Cardiac fibroblast (primary cell): ENCODE measurements around the gene VPS41.

Experiments
- DNase-seq, 2 donors: peaks; one replicate each; pipeline versions ENCODE4 v3.0.0 to v3.0.0-alpha.2; 2010; ENCODE audit warnings: low read depth in 2 of 2
- H3K4me3 ChIP-seq, 2 donors: replicated peaks in 1 of 2; 1 replicate in 1 of 2; 2 replicates in 1 of 2; pipeline ENCODE4 v1.5.1; 2011; ENCODE audit warnings: low read depth in 2 of 2, low read length in 2 of 2, mild to moderate bottlenecking in 2 of 2, moderate library complexity in 1 of 2
- TF ChIP-seq, protein P1 (sequence below): IDR thresholded peaks from one replicate; pipeline ENCODE4 v1.5.1; 2011; ENCODE audit warnings: low read depth, mild to moderate bottlenecking, low read length, inconsistent platforms

VPS41 gene

DNA sequence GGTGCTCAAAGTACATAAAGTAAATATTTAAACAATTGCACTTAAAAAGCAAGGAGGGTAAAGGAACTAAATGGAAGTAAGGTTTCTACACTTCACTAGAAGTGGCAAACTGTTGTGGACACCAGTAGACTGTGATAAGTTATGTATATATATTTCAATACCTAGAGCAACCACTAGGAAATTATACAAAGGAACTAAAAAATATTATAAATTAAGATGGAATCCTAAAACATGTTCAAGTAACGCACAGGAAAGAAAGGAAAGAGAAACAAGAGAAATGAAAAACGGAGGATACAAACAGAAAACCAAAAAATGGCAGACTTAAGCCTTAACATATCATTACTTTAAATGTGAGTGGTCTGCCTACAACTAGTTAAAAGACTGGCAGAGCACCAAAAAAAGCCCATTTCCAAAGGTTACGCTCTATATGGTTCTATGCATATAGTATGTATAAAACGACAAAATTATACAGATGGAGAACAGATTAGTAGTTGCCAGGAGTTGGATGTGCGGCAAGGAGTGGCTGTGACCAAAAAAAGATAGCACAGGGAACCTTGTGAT, 19.0 kb downstream of the VPS41 start:
- DNase-seq: no peak
- TF ChIP-seq, protein P1, sequence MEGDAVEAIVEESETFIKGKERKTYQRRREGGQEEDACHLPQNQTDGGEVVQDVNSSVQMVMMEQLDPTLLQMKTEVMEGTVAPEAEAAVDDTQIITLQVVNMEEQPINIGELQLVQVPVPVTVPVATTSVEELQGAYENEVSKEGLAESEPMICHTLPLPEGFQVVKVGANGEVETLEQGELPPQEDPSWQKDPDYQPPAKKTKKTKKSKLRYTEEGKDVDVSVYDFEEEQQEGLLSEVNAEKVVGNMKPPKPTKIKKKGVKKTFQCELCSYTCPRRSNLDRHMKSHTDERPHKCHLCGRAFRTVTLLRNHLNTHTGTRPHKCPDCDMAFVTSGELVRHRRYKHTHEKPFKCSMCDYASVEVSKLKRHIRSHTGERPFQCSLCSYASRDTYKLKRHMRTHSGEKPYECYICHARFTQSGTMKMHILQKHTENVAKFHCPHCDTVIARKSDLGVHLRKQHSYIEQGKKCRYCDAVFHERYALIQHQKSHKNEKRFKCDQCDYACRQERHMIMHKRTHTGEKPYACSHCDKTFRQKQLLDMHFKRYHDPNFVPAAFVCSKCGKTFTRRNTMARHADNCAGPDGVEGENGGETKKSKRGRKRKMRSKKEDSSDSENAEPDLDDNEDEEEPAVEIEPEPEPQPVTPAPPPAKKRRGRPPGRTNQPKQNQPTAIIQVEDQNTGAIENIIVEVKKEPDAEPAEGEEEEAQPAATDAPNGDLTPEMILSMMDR: peak; percentile 10
- no peak overlapping the region for H3K4me3 ChIP-seq

DNA sequence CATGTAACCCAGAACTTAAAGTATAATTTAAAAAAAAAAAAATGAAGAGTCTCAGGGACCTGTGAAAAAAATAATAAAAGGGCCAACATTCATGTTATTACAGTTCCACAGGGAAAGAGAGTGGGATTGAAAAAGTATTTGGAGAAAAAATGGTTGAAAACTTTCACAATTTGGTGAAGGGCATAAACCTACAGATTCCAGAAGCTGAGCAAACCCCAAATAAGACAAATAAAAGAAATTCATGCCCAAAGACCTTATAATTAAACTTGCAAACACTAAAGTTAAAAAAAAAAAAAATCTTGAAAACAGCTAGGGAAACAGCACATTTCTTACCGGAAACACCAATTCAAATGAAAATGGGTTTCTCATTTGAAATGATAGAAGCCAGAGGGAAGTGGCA, 19.9 kb downstream of the VPS41 start:
- TF ChIP-seq, protein P1: no peak
- no peak overlapping the region for H3K4me3 ChIP-seq
- DNase-seq: no peak

DNA sequence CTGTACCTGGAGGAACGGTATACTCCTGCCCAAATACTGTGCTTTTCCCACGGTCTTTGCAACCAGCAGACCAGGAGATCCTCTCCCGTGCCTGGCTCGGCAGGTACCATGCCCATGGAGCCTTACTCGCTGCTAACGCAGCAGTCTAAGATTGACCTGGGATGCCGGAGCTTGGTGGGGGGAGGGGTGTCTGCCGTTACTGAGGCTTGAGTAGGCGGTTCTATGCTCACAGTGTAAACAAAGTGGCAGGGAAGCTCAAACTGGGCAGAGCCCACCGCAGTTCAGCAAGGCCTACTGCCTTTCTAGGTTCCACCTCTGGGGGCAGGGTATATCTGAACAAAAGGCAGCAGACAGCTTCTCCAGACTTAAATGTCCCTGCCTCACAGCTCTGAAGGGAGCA, 22.7 kb downstream of the VPS41 start:
- no peak for DNase-seq
- TF ChIP-seq, protein P1: no peak
- H3K4me3 ChIP-seq: no peak overlapping the region

DNA sequence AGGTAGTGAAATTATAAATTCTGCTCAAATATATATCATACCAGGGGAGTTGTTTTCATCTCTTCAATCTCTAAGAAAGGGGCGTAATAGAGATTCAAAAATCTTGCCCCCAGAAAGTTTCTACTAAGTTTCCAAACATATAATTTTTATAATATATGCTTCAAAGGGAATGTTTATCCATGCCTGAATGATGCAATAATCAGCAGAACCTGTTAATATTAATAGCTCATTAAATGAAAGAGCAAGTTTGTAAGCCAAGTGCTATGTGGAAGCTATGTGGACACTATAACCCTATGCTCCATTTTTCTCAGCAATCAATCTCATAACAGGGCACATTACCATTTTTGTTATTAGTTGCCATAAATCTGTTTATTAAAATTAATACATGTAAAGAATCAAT, 25.3 kb downstream of the VPS41 start:
- TF ChIP-seq, protein P1: no peak
- H3K4me3 ChIP-seq: no peak overlapping the region
- DNase-seq: no peak

DNA sequence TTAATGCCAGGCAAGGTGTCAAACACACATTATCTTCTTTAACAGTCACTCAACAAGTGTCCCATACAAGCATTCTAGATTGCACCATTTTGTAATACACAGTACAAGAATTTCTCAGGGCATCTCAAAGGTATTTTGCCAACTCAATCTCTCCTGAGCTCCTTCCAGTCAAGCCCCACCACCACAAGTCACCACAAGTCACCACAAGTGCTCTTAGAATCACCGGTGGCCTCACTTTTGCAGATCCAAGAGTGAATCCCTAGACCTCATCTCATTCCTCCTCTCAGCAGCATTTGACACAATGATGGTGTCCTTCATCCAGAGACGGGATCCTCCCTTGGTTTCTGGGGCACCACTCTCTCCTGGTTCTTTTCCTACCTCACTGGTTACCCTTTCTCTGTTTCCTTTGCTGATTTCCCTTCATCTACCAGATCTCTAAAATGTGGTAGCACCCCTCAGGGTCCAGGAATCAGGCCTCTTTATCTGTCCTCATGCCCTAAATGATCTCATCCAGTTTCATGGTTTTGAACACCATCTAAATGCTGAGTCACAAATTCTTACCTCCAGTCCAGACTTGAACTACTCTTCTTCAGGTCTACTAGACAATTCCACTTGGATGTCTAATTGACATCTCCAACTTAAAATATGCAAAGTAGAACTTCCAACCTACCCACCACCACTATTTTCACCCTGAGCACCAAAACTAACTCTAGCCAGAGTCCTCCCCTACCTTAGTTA, 26.9 kb downstream of the VPS41 start:
- no peak for DNase-seq
- TF ChIP-seq, protein P1: no peak
- no peak overlapping the region for H3K4me3 ChIP-seq

DNA sequence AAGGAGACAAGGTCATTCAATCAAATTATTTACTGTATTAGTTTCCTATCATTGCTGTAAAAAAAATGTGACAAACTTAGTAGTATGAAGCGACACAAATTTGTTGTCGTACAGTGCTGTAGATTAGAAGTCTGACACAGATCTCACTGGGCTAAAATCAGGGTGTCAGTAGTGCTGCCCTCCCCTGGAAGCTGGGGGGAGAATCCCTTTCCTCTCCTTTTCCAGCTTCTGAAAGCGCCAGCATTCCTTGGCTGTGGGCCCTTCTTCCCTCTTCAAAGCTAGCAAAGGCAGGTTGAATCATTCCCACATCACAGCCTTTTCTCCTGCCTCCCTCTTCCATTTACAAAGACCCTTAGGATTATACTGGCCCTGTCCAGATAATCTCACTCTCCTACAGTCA, 28.0 kb downstream of the VPS41 start:
- TF ChIP-seq, protein P1: no peak
- no peak for DNase-seq

More for the DNA sequence above, 28.0 kb downstream of the VPS41 start:
- no peak overlapping the region for H3K4me3 ChIP-seq
